ENCODE measurements around the gene OLFML3. TPM values are rescaled to one million over a fixed set of nuclear protein-coding genes. Genes with fewer than 3 reads are reported as not detected.
A peak's percentile ranks its signal among the peaks of the same experiment; 100 is the strongest.
"Not testable (repeated sequence)": the region's sequence is repeated elsewhere in the genome, so short reads cannot be mapped to it uniquely, and the experiment has no call there.

OLFML3 gene, protein sequence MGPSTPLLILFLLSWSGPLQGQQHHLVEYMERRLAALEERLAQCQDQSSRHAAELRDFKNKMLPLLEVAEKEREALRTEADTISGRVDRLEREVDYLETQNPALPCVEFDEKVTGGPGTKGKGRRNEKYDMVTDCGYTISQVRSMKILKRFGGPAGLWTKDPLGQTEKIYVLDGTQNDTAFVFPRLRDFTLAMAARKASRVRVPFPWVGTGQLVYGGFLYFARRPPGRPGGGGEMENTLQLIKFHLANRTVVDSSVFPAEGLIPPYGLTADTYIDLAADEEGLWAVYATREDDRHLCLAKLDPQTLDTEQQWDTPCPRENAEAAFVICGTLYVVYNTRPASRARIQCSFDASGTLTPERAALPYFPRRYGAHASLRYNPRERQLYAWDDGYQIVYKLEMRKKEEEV
- 74.8 TPM for total RNA-seq

DNA sequence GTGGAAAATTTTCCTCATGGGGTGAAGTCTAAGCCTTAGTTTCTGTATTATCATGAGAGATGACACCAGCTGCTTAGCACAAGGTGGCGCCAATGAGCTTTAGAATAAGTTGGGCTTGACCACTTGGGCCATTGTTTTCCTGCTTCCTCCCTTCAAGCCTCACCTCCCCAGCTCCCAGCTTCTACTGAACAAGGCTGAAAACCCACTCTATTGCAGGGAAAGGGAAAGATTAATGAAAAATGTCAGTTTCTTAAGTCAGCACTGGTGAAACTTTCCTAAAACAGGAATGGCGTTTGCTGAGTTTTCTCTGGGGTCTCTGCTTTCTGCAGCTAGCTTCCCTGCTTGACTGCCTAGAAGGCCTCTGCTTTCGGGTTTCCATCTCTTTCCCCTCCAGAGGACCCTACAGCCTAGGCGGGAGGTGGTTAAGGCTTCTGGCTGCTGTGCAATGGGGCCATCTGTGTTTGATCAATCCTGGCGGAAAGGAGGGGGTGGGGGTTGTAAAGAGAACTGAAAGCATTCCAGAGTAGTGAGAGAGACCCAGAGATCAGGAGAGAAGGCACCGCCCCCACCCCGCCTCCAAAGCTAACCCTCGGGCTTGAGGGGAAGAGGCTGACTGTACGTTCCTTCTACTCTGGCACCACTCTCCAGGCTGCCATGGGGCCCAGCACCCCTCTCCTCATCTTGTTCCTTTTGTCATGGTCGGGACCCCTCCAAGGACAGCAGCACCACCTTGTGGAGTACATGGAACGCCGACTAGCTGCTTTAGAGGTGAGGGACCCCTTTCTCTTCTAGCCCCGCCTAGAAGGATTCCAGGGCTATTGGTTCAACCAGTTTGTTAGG lies at the start of gene OLFML3:
Gene OLFML3, plus strand, starts transcription at position 612 of the 840 bp plus-strand sequence. Its CDS starts 43 bp downstream, at position 655.
- peak; percentile 91 for DNase-seq (ENCODE audit: low spot score)

DNA sequence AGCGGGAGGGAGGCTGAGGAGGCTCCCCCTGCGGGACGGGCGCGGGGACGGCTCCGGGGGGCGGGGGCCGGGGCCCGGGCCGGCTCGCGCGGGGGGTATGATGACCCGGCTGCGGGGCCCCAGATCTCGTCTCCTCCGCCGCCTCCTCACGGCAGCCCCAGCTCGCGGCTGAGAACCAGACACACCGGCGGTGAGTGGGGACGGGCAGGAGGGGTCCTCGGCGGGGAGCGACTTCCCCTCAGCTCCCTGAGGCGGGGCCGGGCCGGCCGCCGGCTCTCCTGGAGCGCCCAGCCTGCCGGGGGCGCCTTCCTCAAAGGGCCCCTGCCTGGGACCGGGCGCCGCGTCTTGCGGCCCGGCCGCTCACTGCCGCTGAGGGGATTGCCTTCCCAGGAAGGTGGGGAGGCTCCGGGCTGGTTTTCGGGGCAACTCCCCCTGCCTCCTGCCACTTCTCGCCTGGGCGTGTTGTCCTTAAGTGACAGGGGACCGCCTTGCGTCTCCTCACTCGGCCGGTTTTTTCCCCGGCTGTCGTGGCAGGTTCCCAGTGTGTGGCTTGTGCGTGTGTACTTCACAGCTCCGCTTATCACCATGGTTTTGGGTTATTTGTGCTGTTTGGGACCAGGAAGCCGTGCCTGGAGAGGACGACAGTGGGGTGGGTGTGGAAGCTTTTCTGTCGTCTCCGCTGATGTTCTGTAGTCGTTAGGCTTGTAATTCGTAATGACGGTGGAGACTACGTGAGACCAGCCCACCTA lies 49.4 kb upstream of the OLFML3 start:
- peak; percentile 29 for DNase-seq (ENCODE audit: low spot score)

DNA sequence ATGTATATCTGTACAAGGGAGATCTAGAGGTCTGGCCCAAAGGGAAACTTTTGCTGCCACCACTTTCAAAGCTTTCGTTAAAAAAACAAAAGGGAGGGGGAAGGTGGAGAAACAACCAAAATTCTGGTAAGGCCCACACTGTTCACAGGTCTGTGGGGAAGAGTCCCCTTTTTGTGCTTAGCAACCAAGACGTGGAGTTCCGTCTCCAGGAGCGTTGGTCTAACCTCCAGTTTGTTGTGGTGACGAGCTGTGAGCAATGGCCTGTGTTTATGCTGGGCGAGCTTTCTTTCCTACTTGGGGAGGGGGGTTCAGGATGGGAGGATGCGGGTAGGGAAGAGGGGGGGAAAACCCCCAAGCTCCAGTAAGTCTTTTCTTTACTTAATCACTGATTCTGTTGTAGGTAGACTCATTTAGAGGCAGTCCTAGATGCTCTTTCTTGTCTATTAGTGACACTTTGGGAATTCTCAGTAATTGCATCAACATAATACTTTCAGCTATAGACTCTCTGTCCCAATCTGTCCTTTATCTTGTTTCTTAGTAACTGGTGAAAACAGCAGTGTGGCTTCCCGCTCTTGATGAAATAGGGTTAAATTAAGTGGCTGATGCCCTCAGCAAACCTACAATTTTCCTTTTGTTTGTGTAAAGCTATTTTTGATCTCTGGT lies 48.6 kb upstream of the OLFML3 start:
- no peak for DNase-seq (ENCODE audit: low spot score)

DNA sequence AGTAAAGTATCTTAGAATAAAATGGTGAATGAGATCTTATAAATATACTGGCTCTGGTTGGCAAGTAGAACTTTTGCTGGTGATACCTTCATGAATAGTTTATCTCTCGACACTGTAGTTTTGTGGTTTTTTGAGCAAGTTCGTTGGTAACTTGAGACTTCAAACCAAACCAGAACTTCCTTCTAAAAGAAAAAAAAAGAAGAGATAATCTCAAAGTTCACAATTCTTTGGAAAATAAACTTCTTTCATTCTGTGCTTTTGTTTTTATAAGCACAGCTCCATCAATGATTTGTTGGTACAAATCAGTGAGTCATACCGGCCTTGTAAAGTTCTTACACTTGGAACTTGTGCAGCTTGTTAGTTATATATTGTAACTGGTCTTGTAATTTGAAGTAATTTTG lies 47.8 kb upstream of the OLFML3 start:
- no peak for DNase-seq (ENCODE audit: low spot score)

DNA sequence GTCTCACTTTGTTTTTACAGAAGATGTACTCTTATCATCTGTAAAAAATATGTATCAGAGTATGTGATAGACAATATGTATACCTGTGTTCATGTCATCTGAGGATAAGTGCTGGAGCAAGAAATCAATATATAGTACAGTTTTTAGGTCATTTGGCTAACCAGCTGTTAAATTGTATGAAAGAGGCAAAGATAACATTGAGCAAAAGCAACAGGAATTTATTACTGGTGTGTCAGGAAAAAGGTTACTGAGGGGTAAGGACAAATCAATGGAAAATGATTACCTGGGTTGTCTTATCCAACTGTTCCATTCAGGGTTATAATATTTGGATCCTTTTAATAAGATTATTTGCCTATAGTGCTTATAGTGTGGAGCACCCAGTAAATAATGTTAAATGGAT lies 45.3 kb upstream of the OLFML3 start:
- no peak for DNase-seq (ENCODE audit: low spot score)

DNA sequence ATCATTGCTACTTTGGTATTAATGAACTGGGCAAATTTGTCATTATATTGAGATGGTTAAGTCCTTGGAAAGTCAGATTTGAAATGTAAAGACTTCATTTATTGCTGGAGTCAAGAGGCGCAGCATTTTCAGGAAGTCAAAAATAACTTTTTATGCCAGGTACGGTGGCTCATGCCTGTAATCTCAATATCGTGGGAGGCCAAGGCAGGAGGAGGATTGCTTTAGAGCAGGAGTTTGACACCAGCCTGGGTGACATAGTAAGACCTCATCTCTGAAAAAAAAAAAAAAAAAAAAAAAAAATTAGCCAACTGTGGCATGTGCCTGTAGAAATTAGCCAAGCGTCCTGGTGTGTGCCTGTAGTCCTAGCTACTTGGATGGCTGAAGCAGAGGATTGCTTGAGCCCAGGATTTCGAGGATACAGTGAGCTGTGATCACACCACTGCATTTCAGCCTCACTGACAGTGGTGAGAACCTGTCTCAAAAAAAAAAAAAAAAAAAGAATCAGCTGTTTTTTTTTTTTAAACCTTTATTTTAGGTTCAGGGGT lies 44.7 kb upstream of the OLFML3 start:
- no peak for DNase-seq (ENCODE audit: low spot score)

DNA sequence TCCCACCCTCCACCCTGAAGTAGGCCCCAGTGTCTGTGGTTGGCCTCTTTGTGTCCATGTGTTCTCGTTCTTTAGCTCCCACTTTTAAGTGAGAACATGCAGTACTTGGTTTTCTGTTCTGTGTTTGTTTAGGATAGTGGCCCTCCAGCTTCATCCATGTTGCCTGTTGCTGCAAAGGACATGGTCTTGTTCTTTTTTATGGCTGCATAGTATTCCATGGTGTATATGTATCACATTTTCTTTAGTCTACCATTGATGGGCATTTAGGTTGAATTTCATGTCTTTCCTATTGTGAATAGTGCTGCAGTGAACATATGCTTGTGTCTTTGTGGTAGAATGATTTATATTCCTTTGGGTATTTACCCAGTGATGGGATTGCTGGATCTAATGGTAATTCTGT lies 44.1 kb upstream of the OLFML3 start:
- no peak for DNase-seq (ENCODE audit: low spot score)

DNA sequence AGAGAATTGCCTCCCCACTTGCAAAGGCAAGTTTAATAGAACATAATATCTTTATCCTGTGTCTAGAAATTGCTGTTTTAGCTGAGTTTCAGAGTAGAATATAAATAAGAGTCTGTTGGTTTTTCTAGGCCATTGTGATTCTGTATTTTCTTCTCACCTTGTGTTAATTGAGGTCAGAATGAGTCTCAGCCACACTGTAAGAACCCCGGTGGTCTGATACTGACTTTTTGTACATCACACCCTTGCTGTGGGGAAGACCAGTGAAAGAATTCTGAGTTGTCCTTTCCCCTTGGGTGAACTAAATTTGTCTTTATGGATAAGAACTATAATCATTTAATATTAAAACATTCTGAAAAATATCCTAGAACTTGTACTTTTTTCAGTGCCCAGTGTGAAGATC lies 43.3 kb upstream of the OLFML3 start:
- DNase-seq (ENCODE audit: low spot score): no peak

DNA sequence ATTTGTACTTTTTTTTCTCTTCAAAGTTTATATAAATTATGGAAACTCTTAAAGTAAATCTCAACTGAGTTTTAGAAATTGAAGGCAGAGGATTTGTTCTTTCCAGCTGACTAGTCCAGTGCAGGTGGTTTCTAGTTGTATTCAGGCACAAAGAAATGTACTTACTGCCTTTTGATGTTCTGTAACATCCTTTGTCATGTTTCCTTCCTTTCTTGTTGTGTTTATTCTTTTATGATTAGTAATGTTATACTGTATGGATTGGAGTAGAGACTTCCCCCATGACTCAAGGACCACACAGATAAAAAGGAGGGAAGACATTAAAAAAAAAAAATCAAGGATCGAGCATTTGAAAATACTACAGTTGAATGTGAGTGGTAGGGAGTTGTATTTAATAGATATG lies 42.1 kb upstream of the OLFML3 start:
- DNase-seq (ENCODE audit: low spot score): no peak

DNA sequence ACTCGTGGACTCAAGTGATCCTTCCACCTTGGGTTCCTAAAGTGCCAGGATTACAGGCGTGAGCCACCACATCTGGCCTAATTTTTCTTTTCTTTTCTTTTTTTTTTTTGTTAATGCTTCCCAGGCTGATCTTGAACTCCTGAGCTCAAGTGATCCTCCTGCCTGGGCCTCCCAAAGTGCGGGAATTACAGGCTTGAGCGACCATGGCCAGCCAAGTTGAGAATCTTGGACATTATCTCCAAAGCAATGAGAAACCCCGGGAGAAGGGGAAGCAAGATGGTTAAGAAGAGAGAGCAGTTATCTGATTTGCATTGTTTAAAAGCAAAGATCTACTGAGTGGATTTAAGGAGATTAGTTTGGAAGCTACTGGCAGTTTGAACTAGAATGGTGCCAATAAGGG lies 41.1 kb upstream of the OLFML3 start:
- DNase-seq (ENCODE audit: low spot score): no peak

DNA sequence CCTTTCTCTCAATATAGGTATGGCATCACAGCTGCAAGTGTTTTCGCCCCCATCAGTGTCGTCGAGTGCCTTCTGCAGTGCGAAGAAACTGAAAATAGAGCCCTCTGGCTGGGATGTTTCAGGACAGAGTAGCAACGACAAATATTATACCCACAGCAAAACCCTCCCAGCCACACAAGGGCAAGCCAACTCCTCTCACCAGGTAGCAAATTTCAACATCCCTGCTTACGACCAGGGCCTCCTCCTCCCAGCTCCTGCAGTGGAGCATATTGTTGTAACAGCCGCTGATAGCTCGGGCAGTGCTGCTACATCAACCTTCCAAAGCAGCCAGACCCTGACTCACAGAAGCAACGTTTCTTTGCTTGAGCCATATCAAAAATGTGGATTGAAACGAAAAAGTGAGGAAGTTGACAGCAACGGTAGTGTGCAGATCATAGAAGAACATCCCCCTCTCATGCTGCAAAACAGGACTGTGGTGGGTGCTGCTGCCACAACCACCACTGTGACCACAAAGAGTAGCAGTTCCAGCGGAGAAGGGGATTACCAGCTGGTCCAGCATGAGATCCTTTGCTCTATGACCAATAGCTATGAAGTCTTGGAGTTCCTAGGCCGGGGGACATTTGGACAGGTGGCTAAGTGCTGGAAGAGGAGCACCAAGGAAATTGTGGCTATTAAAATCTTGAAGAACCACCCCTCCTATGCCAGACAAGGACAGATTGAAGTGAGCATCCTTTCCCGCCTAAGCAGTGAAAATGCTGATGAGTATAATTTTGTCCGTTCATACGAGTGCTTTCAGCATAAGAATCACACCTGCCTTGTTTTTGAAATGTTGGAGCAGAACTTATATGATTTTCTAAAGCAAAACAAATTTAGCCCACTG lies 38.7 kb upstream of the OLFML3 start:
- no peak for DNase-seq (ENCODE audit: low spot score)

DNA sequence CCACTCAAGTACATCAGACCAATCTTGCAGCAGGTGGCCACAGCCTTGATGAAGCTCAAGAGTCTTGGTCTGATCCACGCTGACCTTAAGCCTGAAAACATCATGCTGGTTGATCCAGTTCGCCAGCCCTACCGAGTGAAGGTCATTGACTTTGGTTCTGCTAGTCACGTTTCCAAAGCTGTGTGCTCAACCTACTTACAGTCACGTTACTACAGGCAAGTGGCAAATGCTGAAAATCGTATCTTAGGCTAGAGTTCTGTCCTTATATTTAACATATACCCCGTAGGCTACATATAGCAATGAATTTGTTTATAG lies 38.1 kb upstream of the OLFML3 start:
- DNase-seq (ENCODE audit: low spot score): no peak

DNA sequence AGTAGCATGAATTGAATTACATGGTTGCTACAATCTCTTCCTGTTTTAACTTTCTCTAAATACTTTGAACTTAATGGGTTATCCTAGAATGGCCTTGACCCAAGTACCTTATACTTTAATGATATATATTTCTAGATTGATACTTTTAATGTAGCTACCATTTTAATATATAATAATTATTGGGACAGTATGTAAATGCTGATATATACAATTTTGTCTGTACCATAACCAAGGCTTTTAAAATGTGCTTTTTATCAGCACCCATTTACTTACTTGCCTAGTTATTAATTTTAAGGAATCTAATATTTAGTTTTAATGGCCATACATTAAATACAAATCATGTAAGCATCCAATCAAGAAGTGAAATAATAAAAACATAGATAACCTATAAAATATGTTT lies 36.7 kb upstream of the OLFML3 start:
- DNase-seq (ENCODE audit: low spot score): no peak

DNA sequence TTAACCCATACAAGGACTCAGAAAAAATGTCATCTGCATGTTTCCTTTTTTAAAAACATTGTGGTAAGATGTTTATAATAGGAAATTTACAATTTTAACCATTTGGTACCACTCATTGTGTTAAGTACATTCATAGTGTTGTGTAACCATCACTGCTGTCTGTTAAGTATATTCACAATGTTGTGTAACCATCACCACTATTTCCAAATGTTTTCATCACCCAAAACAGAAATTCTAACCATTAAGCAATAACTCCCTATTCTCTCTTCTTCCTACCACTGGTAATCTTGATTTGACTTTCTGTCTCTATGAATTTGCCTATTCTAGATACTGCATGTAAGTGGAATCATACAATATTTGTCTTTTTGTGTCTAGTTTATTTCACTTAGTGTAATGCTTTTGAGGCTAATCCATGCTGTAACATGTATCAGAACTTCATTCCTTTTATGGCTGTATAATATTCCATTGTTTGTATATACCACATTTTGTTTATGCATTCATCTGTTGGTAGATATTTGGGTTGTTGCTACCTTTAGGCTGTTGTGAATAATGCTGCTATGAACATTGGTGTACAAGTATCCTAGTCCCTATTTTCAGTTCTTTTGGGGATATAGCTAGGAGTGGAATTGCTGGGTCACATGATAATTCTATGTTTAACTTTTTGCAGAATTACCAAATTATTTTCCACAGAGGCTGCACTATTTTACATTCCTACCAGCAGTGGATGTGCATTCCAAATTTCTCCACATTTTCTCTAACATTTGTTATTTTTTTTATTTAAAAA lies 36.1 kb upstream of the OLFML3 start:
- no peak for DNase-seq (ENCODE audit: low spot score)

DNA sequence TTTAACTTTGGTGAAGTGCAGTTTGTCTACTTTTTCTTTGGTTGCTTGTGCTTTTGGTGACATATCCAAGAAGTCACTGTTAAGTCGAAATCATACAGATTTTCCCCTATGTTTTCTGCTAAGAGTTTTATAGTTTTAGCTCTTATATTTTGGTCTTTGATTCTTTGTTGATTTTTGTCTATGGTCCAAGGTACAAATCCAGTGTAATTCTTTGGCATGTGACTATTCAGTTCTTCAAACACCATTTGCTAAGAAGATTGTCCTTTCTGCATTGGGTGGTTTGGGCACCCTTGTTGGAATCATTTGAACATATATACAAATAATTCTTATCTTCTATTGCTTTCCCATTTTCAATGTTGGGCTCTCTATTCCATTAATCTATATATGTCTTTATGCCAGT lies 33.9 kb upstream of the OLFML3 start:
- no peak for DNase-seq (ENCODE audit: low spot score)

DNA sequence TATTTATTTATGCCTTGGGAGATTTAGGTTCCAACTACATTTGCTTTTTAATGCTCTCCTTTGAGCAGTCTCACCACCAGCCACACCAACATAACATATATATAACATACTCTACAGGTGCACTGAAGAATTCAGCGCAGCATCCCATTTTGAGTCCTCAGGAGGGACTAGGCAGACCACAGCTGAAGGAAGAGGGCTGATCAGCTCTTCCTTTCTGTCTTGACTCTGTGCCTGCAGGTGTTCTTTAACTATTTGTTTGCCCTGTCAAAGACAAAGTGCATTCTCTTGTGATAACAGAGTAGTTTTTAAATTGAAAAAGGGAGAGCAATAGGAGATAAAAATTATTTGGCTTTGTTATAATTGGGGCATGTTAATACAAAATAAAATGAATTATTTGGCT lies 33.2 kb upstream of the OLFML3 start:
- no peak for DNase-seq (ENCODE audit: low spot score)

DNA sequence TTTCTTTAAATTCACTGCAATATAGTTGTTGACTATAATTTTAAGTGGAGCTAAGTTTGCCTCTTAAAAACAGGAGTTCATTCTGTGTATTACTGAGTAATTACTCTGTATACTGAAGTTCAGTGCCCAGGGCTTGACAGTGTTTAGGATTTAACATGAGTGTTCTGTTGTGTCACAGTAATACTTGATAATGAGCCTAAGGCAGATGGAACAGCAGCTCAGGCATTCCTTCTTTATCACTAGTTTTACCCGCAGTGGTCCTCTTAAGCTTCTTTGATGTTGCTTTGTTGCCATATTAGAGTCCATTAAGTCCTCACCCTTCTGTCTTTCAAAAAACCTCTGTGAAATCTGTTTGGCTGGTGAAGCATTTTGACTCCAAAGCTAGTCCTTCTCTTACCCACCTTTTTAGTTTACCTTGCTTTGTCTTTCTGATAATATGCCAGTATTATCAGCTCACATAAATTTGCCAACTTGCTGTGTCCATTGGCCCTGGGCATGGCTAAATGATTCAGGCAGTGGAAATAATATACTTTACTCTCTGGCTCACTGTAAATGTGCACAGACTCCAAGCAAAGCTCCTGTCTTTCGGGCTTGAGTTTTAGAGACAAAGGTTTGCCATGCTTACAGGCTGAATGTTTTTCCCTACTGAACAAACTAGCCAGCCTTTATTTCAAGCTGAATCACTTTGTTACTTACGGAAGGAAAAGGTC lies 32.4 kb upstream of the OLFML3 start:
- no peak for DNase-seq (ENCODE audit: low spot score)

DNA sequence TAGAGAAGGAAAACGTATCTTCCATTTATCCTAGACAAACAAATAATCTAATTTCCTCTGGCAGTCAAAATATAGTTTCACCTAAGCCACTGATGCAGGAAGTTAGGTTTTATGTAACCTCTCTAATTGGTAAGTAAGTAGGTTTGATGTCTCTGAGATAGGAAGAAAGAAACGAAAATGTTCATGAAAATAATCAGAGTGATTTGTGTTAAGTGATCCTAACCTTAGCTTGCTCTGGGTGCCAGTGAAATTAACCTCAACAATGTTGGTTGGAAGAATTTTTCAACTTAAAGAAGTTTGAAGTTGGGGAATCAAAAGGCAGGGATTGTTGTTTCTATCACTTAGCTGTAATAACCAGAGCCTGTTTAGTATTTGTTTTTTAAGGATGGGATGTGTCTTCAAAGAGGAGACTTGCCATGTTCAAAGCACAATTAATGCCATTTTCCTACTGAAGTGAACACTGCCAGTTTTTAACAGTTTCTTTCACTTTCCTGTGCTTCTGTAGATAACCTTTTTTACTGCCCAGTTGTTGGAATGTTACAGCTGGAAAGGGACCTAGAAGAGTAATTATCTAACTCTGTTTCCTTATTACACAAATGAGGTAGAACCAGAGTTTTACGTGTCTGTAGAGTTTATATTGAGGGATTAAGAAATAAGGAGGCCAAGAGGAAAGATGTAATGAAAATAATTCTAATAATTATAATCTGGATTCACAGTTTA lies 31.7 kb upstream of the OLFML3 start:
- DNase-seq (ENCODE audit: low spot score): no peak

DNA sequence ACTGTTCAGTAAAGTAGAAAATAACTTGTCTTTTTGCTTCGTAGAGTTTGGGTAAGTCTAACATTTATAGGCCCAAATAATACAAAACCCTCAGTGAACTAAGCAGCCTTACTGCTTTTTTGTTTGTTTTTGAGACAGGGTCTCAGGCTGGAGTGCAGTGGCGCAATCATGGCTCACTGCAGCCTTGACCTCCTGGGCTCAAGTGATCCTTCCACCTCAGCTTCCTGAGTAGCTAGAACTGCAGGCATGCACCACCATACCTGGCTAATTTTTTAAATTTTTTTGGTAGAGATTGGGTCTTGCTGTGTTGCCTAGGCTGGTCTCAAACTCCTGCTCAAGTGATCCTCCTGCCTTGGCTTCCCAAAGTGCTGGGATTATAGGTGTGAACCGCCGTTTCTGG lies 31.1 kb upstream of the OLFML3 start:
- DNase-seq (ENCODE audit: low spot score): not testable (repeated sequence)
